Stimulated activated naive CD4-positive, alpha-beta T cell (primary cell): ENCODE results near the gene C1QTNF9.
"Not testable (repeated sequence)": the region's sequence is repeated elsewhere in the genome, so short reads cannot be mapped to it uniquely, and the experiment has no call there.

Source experiments
- DNase-seq, 6 experiments: peaks; one replicate each; lab custom pipeline; 2025; lab: John Stamatoyannopoulos, UW

Gene C1QTNF9

DNA sequence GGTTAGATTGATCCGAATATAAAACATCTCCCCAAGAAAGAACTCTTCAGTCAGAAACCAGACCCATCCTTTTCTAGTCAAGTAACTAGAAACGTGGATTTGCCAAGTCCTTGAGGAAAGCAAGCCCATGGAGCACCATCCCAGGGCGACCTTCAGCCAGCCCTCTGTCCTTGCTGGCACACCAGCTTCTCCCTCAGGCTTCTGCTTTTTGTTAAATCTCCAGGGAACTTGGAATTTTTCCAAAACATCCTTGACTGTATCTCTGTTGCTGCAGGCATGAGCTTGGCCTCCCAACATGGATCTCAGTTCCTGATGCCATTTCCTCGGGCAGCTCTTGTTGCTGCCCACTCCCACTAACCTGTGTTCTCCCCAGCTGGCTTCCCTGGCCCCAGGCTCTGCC is 27.1 kb upstream of the C1QTNF9 start:
- DNase-seq: no peak

DNA sequence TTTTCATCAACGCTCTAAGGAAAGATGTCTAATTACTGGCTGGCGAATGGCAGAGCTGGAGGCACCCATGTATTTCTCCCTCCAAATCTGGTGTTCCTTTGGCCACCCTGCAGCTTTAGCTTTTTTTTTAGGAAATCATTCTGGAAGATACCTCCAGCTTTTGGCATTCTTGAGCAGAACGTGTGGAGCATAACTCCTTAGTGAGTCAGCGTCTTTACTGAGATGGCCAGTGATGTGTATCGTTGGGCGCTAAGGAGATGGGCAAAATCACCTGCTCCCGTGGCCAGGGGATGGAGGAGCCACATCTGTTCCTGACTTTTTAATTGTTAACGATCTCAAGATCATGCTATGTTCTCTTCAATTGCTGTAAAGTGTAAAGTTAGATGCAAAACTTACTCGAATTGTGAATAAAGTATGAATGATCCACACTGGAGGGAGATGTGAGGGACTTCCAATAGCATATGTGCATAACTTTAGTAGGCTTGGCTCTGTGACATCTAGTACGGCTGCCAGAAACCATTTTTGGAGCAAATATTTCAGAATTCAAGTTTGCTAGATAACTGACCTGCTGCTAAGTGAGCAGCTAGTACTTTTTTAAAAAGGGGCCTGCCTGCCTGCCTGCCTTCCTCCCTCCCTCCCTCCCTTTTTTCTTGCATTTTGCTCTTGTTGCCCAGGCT is 24.4 kb upstream of the C1QTNF9 start:
- no peak for DNase-seq

DNA sequence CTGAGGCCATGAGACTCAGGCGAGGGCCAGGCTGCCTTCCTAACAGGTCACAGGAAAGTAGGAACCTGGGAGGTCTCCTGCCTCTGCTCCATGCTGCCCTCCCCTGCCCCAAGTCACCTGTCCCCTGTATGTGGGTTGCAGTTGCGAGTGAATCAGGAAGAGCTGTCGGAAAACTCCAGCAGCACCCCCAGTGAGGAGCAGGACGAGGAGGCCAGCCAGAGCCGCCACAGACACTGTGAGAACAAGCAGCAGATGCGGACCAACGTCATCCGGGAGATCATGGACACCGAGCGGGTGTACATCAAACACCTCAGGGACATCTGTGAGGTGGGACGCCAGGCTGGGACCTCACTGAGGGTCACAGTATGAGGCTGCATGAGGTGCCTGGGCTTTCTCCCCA is 22.8 kb upstream of the C1QTNF9 start:
- no peak for DNase-seq

DNA sequence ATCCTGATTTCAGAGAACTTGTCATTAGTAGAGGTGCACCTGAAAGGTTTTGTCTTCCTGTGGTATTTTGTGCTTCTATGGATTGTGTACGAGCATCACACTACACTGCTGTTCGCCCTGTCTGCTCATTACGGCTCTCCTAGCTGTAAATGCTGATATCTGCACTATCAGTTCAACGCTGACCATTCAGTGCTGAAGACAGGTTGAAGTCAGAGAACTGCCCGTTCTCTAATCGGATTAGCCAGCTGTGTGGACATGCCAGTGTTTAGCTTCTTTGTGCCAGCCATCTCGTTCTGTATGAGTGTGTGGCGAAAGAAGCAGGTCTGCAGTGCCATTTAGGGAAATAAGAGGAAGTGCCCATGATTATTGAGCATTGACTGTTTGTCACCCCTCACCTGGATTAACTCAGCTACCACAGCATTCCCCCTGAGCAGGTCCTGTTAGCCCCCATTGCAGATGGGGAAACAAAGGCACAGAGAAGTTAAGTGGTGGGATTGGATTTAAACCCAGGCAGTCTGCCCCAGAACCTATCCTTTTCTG is 21.6 kb upstream of the C1QTNF9 start:
- DNase-seq: no peak

DNA sequence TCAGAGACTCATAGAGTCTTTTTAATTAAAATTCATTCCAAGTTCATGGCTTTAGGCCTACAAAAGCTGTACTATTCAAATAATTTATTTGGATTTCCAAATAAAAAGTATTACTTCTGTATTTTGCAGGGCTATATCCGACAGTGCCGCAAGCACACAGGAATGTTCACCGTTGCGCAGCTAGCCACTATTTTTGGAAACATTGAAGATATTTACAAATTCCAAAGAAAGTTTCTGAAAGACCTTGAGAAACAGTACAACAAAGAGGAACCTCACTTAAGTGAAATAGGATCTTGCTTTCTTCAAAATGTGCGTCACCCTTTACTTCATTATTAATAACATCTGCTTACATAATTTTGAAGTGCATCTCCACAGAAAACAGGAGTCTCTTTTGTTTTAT is 20.5 kb upstream of the C1QTNF9 start:
- DNase-seq: no peak

- no peak for DNase-seq
Measured at GRCh38 chr13:24290280-24290932, 19.0 kb upstream of the C1QTNF9 start.

- no peak for DNase-seq
Measured at GRCh38 chr13:24292481-24292880, 16.9 kb upstream of the C1QTNF9 start.

DNA sequence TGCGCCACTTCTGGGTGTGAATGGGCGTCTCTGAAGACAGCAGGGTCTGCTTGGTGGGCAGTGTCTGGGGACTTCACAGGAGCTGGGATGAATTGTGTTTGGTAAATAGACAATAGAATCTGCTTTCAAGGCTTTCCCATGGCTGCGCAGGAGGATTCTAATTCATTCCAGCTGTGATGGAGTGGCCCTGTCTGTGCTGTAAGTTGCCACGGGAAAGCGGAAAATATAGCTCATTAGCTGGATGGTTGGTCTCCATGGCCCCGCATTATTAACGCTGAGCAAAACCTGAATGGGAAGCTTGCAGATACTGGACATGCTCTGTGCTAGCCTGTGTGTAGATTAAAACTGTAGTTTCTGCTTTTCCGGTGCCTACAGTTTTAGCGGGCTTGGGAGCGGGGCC is 15.6 kb upstream of the C1QTNF9 start:
- DNase-seq: no peak

DNA sequence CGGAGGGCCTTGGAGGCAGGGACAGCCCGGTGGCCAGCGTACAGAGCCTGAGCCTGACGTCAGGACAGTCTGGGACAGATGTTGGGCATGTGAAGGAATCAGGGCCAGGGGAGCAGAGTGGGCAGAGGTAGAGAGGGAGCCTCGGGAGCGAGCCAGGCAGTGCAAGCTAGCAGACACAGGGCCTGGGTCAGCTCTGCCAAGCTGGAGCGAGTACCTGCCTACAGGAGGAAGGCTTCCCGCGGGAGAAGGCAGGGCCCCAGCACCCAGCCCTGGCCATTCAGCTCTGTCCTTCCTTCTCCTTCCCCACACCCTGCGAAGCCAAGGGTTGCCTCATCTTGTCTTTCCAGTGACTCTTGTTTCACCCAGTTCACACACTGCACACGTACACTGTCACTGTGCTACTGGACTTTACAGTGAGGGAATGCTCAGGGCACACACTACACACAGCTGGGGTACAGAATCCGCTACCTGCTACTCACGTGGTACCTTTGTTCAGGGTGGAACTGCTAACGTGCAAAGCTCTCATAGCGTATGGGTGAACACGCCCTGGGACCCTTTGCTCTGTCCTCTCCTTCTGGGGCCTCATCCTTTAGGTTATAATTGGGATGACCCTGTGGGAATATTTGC is 9.8 kb upstream of the C1QTNF9 start:
- no peak for DNase-seq

- no peak for DNase-seq
Measured at GRCh38 chr13:24301434-24301833, 7.9 kb upstream of the C1QTNF9 start.

- DNase-seq: no peak
Measured at GRCh38 chr13:24301911-24302310, 7.5 kb upstream of the C1QTNF9 start.

- no peak for DNase-seq
Measured at GRCh38 chr13:24304620-24305019, 4.8 kb upstream of the C1QTNF9 start.

DNA sequence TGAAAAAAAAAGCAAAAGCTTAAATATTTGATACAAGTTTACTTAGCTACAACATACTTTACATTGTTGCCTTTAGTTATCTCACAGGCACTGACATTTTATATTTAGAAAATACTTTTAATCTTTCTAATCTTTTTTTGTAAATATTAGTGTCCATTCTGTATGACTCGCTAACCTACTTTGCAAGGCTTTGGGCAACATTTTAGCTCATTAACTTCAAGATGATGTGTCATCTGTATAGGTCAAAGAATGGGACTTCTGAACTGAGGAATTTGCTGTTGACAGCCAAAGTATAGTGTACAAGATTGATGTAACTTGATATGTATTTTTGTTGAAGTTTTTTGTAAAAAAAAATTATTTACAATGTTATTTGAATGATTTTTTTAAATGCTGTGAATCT is 2.7 kb upstream of the C1QTNF9 start:
- no peak for DNase-seq

- no peak for DNase-seq
Measured at GRCh38 chr13:24307211-24308067, 1.9 kb upstream of the C1QTNF9 start.

GRCh38 chr13:24308068-24308445 is 1.3 kb upstream of the C1QTNF9 start:
- peak in 1 of 6 experiments; percentile 22 for DNase-seq

DNA sequence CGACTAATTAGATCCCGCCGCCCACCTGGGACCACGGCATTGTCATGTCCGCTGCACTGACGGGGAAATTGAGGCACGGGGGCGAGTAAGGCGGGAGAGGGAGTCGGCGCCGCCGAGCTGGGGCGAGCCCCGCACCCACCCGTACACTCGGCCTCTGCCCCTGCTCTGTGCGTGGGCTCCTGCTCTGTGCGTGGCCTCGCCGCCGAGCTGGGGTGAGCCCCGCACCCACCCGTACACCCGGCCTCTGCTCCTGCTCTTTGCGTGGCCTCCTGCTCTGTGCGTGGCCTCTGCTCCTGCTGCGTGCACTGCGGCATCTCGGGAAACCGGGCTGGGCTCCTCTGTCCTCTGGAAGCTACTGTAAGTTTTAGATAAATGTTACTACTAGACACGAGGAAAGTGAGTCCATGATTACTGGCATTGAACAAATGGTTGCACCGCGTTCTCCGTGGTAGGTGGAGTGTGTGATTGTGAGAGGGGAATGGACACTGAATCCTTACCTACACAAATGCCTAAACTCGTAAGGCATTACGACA is 826 bp upstream of the C1QTNF9 start:
- DNase-seq: no peak

DNA sequence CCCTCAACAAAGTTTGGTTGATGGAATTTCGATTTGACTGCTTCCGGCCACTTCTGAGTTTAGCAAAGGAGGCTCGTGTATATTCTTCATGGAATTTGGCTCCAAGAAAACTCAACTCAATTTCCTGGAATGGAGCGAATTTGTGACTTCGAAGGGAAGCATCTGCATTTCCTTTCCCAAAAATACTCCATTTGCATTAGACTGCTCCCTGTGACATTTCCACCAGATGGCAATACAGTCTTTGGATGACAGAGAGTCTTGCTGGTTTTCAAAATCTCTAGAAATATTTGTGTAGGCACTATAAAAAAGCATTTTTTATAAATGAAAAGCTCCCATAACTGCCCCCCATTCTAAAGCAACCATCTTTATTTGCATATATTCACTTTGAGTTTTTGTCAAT is 4.1 kb downstream of the C1QTNF9 start:
- no peak for DNase-seq

- not testable (repeated sequence) for DNase-seq
Measured at GRCh38 chr13:24317835-24318234, 8.5 kb downstream of the C1QTNF9 start.

DNA sequence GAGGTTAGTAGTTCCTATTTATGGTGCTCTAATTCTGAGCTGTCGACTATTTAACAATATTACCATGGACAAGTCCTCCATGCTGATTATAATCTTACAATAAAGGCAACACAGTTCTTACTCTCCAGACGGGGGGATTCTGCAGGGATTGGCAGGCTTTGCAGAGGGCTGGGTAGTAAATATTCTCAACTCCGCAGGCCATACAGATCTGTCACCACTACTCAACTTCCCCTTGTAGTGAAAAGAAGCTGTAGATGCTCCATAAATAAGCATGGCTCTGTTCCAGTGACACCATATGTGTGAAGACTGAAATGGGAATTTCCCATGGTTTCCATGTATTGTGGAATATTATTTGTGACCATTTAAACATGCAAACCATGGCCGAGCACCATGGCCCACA is 9.5 kb downstream of the C1QTNF9 start:
- DNase-seq: not testable (repeated sequence)

- DNase-seq: not testable (repeated sequence)
Measured at GRCh38 chr13:24319641-24320040, 10.3 kb downstream of the C1QTNF9 start.

GRCh38 chr13:24321416-24321815 is 12.0 kb downstream of the C1QTNF9 start:
- not testable (repeated sequence) for DNase-seq

GRCh38 chr13:24322470-24322869 is 13.1 kb downstream of the C1QTNF9 start:
- not testable (repeated sequence) for DNase-seq
